H4 (cell line): ENCODE measurements around the gene CTXND1. TPM values are rescaled to one million over a fixed set of nuclear protein-coding genes. Genes with fewer than 3 reads are reported as not detected.
"Not testable (repeated sequence)": the region's sequence is repeated elsewhere in the genome, so short reads cannot be mapped to it uniquely, and the experiment has no call there.

Experiments
- DNase-seq: peaks from one replicate; pipeline ENCODE4 v3.0.0-alpha.2; 2015; ENCODE audit warnings: low spot score
- total RNA-seq: library from RNA; depleted of rRNA; stranded (reverse); fragments of >200 nt; shearing (Covaris generic); gene quantifications from 2 replicates; pipeline ENCODE4 v1.2.3, GENCODE V29; 2014; rRNA removed

The CTXND1 gene
- total RNA-seq = 0.10 and 0.64 TPM in 2 replicates

- DNase-seq = no peak
Observed at GRCh38 chr15:80252121-80252518, at the start of gene CTXND1. CTXND1 (minus strand) TSS chr15:80252213; CDS start chr15:80201949, 50,264 bp downstream.

DNA sequence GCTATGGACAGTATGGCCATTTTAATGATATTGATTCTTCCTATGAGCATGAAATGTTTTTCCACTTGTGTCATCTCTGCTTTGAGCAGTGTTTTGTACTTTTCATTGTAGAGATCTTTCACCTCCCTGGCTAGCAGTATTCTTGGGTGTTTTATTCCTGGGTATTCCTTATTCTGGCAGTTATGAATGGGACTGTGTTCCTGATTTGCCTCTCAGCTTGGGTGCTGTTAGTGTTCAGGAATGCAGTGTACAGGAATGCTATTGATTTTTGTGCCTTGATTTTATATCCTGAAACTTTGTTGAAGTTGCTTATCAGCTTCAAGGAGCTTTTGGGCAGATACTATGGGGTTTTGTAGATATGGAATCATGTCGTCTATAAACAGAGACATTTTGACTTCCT is 49.5 kb upstream of the CTXND1 start:
- no peak for DNase-seq

- DNase-seq = not testable (repeated sequence)
Observed at GRCh38 chr15:80295777-80296176, 43.8 kb upstream of the CTXND1 start.

- no peak for DNase-seq
Observed at GRCh38 chr15:80292079-80292478, 40.1 kb upstream of the CTXND1 start.

- DNase-seq = not testable (repeated sequence)
Observed at GRCh38 chr15:80290891-80291290, 38.9 kb upstream of the CTXND1 start.

DNA sequence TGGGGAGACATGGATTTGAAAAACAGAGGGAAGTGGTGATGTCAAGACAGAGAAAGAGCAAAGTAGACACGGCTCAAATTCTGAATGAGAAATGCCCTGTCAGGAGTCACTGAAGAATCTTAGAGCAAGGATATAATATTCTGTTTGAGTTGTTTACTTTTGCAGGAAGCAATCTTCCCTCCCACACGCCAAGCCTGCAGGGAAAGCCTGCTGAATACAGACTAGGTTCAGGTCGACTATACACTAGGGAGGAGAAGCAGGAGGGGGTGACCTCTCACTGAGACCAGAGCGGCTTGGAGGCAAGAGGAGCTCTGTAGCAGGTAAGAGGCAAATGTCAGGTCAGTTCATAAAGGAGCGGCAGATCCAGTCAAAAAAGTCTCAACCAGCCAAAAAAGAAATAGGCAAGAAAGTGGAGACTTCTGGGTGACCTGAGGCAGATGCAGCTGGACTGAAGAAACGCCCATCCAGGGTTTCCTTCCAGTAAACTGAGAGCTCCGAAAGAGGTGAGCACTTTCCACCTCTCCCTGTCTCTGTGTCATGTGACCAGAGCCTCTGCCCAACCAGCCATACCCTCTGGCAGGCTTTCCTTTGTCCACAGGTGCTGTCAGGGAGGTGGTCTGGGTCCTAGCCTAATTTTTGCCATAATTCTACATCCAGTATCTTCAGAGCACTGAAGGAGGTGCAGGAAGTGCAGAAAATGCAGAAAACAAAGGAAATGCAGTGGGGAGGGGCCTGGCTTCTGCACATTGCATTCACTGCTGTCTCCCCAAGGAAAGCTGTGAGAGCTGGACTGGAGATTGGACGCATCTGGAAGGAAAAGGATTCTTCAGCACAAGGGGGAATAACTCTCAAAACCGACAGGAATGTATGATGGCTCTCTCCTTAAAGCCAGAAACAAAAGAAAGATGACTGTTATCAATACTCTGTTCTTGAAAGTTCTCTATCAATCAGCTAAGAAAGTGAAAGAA is 37.8 kb upstream of the CTXND1 start:
- no peak for DNase-seq

- no peak for DNase-seq
Observed at GRCh38 chr15:80288131-80288530, 36.1 kb upstream of the CTXND1 start.

DNA sequence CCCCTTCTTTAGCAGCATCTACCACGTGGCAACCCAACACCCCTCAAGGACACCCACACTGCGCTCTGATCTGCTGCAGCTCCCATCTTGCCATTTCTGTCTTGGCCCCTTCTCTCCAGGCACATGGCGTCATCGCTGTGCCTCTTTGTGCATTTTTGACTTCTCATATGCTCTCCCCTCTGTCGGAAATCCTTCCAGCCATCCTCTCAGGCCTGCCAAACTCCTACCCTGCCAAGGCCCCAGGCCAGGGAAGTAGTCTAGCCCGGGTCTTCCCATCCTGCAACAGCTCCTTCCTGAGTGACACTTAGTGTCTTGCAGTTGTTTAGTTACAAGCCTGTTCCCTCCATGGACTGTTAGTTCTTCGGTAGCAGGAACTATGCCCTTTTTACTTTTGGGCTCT is 34.0 kb upstream of the CTXND1 start:
- no peak for DNase-seq

- no peak for DNase-seq
Observed at GRCh38 chr15:80285379-80285778, 33.4 kb upstream of the CTXND1 start.

DNA sequence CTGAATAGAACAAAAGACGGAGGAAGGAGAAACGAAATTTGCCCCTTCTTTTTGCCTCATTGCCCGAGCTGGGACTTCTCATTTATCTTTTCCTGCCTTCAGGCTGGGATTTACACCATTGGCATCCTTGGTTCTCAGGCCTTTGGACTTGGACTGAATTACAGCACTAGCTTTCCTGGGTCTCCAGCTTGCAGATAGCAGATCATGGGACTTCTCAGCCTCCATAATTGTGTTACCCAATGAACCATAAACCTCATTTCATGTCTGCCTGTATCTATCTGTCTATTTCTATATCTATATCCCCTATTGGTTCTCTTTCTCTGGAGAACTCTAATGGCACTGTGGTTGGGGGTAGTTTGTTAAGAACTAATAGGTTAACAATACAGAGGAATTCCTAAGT is 31.5 kb upstream of the CTXND1 start:
- DNase-seq = no peak

GRCh38 chr15:80277147-80277546 is 25.1 kb upstream of the CTXND1 start:
- no peak for DNase-seq

- DNase-seq = peak; percentile 60
Observed at GRCh38 chr15:80275961-80276360, 23.9 kb upstream of the CTXND1 start.

- no peak for DNase-seq
Observed at GRCh38 chr15:80274996-80275395, 23.0 kb upstream of the CTXND1 start.

DNA sequence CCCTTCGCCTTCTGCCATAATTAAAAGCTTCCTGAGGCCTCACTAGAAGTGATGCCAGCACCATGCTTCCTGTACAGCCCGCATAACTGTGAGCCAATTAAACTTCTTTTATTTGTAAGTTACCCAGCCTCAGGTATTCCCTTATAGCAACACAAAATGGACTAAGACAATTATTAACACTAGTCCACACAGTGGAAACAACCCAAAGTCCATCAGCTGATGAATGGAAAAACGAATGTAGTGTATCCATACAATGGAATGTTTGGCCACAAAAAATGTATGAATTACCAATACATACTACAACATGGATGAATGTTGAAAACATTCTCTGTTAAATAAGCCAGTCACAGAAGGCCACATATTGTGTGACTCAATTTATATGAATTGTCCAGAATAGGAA is 22.5 kb upstream of the CTXND1 start:
- DNase-seq = no peak

- no peak for DNase-seq
Observed at GRCh38 chr15:80272987-80273386, 21.0 kb upstream of the CTXND1 start.

- no peak for DNase-seq
Observed at GRCh38 chr15:80270472-80270871, 18.5 kb upstream of the CTXND1 start.

DNA sequence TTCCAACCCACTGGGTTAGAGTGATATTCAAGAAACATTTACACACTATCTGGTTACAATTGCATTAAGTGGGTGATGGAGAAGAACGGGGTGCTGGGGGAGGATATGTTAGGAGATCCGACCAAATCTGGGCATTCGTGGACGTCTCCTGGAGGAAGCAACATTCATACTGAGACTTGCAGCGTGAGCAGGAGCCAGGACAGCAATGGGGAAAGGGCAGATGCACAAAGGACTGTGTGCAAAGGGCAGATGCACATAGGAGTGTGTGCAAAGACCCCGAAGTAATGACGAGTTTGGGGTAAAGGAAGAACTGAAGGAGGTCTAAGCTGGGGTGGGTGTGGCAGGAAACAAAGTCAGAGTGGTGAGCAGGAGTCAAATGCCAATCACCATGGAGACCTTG is 16.1 kb upstream of the CTXND1 start:
- no peak for DNase-seq

DNA sequence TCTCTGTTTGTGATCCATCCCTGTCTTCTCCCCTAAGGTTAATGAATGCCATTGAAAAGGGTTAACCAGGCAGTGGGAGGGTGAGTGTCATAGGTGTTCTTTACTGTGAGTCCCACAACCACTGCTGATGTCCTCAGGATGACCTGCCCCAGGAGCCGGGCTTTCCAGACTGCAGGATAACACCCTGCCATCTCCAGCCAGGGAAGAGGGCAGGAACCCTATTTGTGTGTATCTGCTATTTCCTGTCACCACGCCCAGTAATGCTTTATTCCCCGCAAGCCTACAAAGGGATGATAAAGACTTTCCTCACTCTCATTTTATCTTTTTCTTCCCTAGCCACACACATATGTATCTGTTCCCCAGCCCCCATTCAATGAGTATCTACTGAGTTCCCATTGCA is 15.6 kb upstream of the CTXND1 start:
- DNase-seq = no peak

- DNase-seq = no peak
Observed at GRCh38 chr15:80266745-80267144, 14.7 kb upstream of the CTXND1 start.

DNA sequence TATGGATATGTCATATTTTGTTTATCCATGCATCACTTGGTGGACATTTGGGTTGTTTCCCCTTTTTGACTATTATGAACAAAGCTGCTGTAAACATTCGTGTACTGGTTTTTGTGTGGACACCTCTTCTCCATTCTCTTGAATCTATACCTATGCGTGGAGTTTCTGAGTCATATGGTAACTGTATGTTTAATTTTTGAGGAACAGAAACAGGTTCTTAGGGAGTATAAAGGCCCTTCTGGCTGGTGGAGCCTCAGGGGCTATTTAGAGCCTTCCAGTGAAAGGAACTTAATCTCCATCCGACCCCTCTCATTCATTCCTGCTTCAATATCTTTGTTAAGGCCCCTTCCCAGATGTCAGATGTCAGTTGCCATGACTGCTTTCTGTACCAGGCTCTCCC is 14.1 kb upstream of the CTXND1 start:
- no peak for DNase-seq

GRCh38 chr15:80265021-80265420 is 13.0 kb upstream of the CTXND1 start:
- DNase-seq = no peak

DNA sequence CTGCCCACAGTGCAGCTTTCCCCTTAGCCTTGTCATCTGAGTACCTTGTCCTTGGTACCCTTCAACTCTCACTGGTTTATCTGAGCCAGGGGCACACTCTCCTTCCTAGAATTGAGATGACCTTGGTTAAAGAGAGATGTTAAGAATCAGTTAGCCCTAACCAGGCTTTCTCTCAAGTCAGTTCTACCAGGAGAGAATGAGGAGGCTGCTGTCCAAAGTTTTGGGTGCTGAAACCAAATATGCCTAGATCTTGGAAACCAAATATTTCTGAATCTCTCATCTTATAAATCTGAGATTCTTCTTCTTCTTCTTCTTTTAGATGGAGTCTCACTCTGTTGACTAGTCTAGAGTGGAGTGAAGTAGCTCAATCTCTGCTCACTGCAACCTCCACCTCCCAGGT is 12.0 kb upstream of the CTXND1 start:
- DNase-seq = no peak

- DNase-seq = peak; percentile 28
Observed at GRCh38 chr15:80260551-80260950, 8.5 kb upstream of the CTXND1 start.
